ENCODE data around the gene PLCB4. TPM values are rescaled to one million over a fixed set of nuclear protein-coding genes. Genes with fewer than 3 reads are reported as not detected.

PLCB4 gene
- total RNA-seq, result 0.79 and 3.0 TPM in 2 replicates

GRCh38 chr20:9068841-9069663, at the start of gene PLCB4:
Gene PLCB4 (plus strand): TSS chr20:9069087. CDS start chr20:9307815, 238,728 bp downstream.

GRCh38 chr20:9514461-9515213, 445.8 kb downstream of the PLCB4 start, which contains the start of gene LAMP5:
Gene LAMP5 (plus strand): TSS chr20:9514590. CDS start chr20:9514853, 263 bp downstream.

All from aortic smooth muscle cell (primary cell).